ENCODE results near the gene PATE2. TPM values are rescaled to one million over a fixed set of nuclear protein-coding genes. Genes with fewer than 3 reads are reported as not detected.

The PATE2 gene
- total RNA-seq, 1 donor from 2014 or later = not detected

Other genes starting within 250 kb of the PATE2 start
- gene EI24, start 209.4 kb downstream of the PATE2 start, total RNA-seq = 77.2 TPM
- 73.6 TPM for gene STT3A, start 186.0 kb downstream of the PATE2 start, total RNA-seq
- gene CHEK1, start 153.7 kb downstream of the PATE2 start, total RNA-seq = 14.7 TPM
- gene ACRV1, start 98.0 kb downstream of the PATE2 start, total RNA-seq = not detected
- not detected for gene PATE1, start 32.5 kb downstream of the PATE2 start, total RNA-seq
- not detected for gene PATE3, start 9.3 kb upstream of the PATE2 start, total RNA-seq
- not detected for gene PATE4, start 54.5 kb upstream of the PATE2 start, total RNA-seq
- gene HYLS1, start 108.8 kb upstream of the PATE2 start, total RNA-seq = 4.6 TPM
- 5.3 TPM for gene PUS3, start 124.4 kb upstream of the PATE2 start, total RNA-seq
- gene DDX25, start 125.7 kb upstream of the PATE2 start, total RNA-seq = not detected
- not detected for gene VSIG10L2, start 167.2 kb upstream of the PATE2 start, total RNA-seq